K562 (cell line): ENCODE measurements around the gene CD55. TPM values are rescaled to one million over a fixed set of nuclear protein-coding genes. Genes with fewer than 3 reads are reported as not detected.

ENCODE experiments used
- CBX5 ChIP-seq: IDR thresholded peaks from 2 replicates; pipeline ENCODE4 v1.6.1; 2014; ENCODE audit warnings: low read depth, borderline replicate concordance
- CC2D1A ChIP-seq: fragments of 450-650 bp; IDR thresholded peaks from 2 replicates; pipeline ENCODE4 v1.6.1; 2017; ENCODE audit warnings: mild to moderate bottlenecking
- E2F3 ChIP-seq: fragments of 250-450 bp; sonication (Bioruptor Pico); IDR thresholded peaks from 2 replicates; pipeline ENCODE4 v1.4.0; 2020; ENCODE audit warnings: mild to moderate bottlenecking
- ETV1 ChIP-seq: fragments of 450-650 bp; conservative IDR thresholded peaks from 2 replicates; pipeline ENCODE4 v1.6.1; 2016; ENCODE audit warnings: missing genetic modification characterization, control low read depth, low read depth, missing compliant biosample characterization
- IRF2 ChIP-seq: sonication (generic); formaldehyde crosslinking; IDR thresholded peaks from 2 replicates; pipeline ENCODE4 v1.8.1; 2022; ENCODE audit warnings: mild to moderate bottlenecking, missing genetic modification reagents
- KDM2B ChIP-seq: fragments of 250-450 bp; sonication (Bioruptor Pico); IDR thresholded peaks from 2 replicates; pipeline ENCODE4 v1.8.0; 2021; ENCODE audit warnings: mild to moderate bottlenecking, moderate library complexity
- MBD2 ChIP-seq: sonication (generic); IDR thresholded peaks from 2 replicates; pipeline ENCODE4 v1.6.1; 2016; ENCODE audit warnings: low read depth, borderline replicate concordance
- POLR2AphosphoS2 ChIP-seq: IDR thresholded peaks from 2 replicates; pipeline ENCODE4 v1.6.1; 2012; ENCODE audit warnings: low read length, improper control_type of control experiment
- RBM17 ChIP-seq: fragments of 200-400 bp; formaldehyde crosslinking; IDR thresholded peaks from 2 replicates; pipeline ENCODE4 v1.6.1; 2017; ENCODE audit warnings: low read depth, mild to moderate bottlenecking, low read length, borderline replicate concordance
- ZNF133 ChIP-seq: fragments of 250-450 bp; sonication (Bioruptor Pico); IDR thresholded peaks from 2 replicates; pipeline ENCODE4 v1.4.0; 2020; ENCODE audit warnings: mild to moderate bottlenecking
- ZNF347 ChIP-seq: fragments of 450-650 bp; formaldehyde crosslinking; IDR thresholded peaks from 2 replicates; pipeline ENCODE4 v1.4.0; 2020; ENCODE audit warnings: low read depth, mild to moderate bottlenecking, moderate library complexity
- polyA plus RNA-seq, 8 experiments: library from polyadenylated mRNA; depleted of rRNA in 4 of 8; stranded (reverse) in 5 of 8; unstranded in 3 of 8; fragments of >200 nt; fragmentation: Nextera tagmentation in 2 of 8; fragmentation: Illumina TruSeq in 1 of 8; extraction: Ambion mirVana in 2 of 8; extraction: Trizol in 1 of 8; gene quantifications; 2 replicates each; pipeline versions ENCODE4 v1.2.1 to v1.2.3, GENCODE V29; 2011 to 2014; ENCODE audit warnings: inconsistent platforms in 1 of 8, missing spikeins in 1 of 8
- total RNA-seq, 7 experiments: library from RNA; depleted of rRNA in 6 of 7; stranded (reverse); fragments of >200 nt in 6 of 7; fragmentation: Illumina TruSeq in 2 of 7; extraction: Trizol in 2 of 7; gene quantifications; 2 replicates each; pipeline versions ENCODE4 v1.2.1 to v1.2.3, GENCODE V29; 2011 to 2021; ENCODE audit warnings: low replicate concordance in 1 of 7
- TF ChIP-seq, protein P1 (sequence below): sonication (generic); formaldehyde crosslinking; IDR thresholded peaks from 2 replicates; pipeline ENCODE4 v1.8.0; 2022; ENCODE audit warnings: mild to moderate bottlenecking, missing genetic modification reagents
- TF ChIP-seq, protein P2 (sequence below): fragments of 250-450 bp; sonication (Bioruptor Pico); IDR thresholded peaks from 2 replicates; pipeline ENCODE4 v1.8.0; 2021; ENCODE audit warnings: borderline replicate concordance, mild to moderate bottlenecking, moderate library complexity; ENCODE audit not compliant: poor library complexity, severe bottlenecking
- TF ChIP-seq, protein P3 (sequence below): fragments of 450-650 bp; IDR thresholded peaks from 2 replicates; pipeline ENCODE4 v1.6.1; 2016; ENCODE audit warnings: borderline replicate concordance
- TF ChIP-seq, protein P4 (sequence below): sonication (generic); formaldehyde crosslinking; IDR thresholded peaks from 2 replicates; pipeline ENCODE4 v1.8.0; 2023; ENCODE audit warnings: mild to moderate bottlenecking, missing genetic modification reagents
- TF ChIP-seq, protein P5 (sequence below): sonication (generic); formaldehyde crosslinking; IDR thresholded peaks from 2 replicates; pipeline ENCODE4 v1.8.0; 2022; ENCODE audit warnings: mild to moderate bottlenecking, missing genetic modification reagents, borderline replicate concordance

Gene CD55
- total and polyA plus RNA-seq, 9 of the 15 experiments (the other 6 are each of a cell fraction or from before 2014, with no cell fraction given), result 17.7 to 150 (median 97.0) TPM

DNA sequence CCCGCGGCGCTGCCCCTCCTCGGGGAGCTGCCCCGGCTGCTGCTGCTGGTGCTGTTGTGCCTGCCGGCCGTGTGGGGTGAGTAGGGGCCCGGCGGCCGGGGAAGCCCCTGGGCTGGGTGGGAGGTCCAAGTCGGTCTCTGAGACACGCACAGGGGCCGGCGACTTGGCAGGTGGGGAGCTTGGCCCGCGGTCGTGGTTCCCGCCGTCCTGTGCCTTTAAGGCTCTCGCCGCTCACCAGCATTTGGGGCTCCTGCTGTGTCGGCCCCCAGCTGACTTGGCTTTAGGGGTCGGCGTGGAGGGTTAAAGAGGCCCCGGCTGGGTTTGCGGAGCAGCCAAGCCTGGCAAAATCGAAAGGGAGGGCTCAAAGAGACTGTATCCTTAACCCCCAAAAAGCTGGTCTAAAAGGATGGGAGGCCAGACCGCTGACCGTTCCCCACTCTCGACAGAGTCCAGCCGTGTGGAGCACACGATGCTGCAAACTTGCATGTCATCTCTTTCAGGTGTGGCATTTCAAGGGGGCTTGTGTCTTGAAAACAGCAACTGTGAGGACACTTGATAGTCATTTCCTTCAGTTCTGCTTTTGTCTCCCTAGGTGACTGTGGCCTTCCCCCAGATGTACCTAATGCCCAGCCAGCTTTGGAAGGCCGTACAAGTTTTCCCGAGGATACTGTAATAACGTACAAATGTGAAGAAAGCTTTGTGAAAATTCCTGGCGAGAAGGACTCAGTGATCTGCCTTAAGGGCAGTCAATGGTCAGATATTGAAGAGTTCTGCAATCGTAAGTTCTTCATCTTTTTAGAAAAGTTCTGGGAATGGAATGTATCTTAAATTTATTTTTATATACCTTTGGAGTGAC, 540 bp downstream of the CD55 start (continued):
- TF ChIP-seq, protein P1, sequence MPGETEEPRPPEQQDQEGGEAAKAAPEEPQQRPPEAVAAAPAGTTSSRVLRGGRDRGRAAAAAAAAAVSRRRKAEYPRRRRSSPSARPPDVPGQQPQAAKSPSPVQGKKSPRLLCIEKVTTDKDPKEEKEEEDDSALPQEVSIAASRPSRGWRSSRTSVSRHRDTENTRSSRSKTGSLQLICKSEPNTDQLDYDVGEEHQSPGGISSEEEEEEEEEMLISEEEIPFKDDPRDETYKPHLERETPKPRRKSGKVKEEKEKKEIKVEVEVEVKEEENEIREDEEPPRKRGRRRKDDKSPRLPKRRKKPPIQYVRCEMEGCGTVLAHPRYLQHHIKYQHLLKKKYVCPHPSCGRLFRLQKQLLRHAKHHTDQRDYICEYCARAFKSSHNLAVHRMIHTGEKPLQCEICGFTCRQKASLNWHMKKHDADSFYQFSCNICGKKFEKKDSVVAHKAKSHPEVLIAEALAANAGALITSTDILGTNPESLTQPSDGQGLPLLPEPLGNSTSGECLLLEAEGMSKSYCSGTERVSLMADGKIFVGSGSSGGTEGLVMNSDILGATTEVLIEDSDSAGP (CRISPR knock-in tag), result peak; percentile 79
- TF ChIP-seq CBX5 (no peak), IRF2 (CRISPR knock-in tag) (no peak; the same call in 1 of the 2 replicates), E2F3 (CRISPR knock-in tag) (peak; percentile 91), POLR2AphosphoS2 (no peak), CC2D1A (no peak), ZNF347 (CRISPR knock-in tag) (no peak), ETV1 (tag) (no peak), RBM17 (no peak), MBD2 (no peak), KDM2B (CRISPR knock-in tag) (no peak; the same call in 1 of the 2 replicates), ZNF133 (CRISPR knock-in tag) (0 out of 2 replicates have a peak, but pooled peaks have one; percentile 5)
- TF ChIP-seq, protein P2, sequence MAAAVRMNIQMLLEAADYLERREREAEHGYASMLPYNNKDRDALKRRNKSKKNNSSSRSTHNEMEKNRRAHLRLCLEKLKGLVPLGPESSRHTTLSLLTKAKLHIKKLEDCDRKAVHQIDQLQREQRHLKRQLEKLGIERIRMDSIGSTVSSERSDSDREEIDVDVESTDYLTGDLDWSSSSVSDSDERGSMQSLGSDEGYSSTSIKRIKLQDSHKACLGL (CRISPR knock-in tag), result no peak
- TF ChIP-seq, protein P3, sequence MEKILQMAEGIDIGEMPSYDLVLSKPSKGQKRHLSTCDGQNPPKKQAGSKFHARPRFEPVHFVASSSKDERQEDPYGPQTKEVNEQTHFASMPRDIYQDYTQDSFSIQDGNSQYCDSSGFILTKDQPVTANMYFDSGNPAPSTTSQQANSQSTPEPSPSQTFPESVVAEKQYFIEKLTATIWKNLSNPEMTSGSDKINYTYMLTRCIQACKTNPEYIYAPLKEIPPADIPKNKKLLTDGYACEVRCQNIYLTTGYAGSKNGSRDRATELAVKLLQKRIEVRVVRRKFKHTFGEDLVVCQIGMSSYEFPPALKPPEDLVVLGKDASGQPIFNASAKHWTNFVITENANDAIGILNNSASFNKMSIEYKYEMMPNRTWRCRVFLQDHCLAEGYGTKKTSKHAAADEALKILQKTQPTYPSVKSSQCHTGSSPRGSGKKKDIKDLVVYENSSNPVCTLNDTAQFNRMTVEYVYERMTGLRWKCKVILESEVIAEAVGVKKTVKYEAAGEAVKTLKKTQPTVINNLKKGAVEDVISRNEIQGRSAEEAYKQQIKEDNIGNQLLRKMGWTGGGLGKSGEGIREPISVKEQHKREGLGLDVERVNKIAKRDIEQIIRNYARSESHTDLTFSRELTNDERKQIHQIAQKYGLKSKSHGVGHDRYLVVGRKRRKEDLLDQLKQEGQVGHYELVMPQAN, result peak; percentile 23; the same call in 1 of the 2 replicates
- TF ChIP-seq, protein P4, sequence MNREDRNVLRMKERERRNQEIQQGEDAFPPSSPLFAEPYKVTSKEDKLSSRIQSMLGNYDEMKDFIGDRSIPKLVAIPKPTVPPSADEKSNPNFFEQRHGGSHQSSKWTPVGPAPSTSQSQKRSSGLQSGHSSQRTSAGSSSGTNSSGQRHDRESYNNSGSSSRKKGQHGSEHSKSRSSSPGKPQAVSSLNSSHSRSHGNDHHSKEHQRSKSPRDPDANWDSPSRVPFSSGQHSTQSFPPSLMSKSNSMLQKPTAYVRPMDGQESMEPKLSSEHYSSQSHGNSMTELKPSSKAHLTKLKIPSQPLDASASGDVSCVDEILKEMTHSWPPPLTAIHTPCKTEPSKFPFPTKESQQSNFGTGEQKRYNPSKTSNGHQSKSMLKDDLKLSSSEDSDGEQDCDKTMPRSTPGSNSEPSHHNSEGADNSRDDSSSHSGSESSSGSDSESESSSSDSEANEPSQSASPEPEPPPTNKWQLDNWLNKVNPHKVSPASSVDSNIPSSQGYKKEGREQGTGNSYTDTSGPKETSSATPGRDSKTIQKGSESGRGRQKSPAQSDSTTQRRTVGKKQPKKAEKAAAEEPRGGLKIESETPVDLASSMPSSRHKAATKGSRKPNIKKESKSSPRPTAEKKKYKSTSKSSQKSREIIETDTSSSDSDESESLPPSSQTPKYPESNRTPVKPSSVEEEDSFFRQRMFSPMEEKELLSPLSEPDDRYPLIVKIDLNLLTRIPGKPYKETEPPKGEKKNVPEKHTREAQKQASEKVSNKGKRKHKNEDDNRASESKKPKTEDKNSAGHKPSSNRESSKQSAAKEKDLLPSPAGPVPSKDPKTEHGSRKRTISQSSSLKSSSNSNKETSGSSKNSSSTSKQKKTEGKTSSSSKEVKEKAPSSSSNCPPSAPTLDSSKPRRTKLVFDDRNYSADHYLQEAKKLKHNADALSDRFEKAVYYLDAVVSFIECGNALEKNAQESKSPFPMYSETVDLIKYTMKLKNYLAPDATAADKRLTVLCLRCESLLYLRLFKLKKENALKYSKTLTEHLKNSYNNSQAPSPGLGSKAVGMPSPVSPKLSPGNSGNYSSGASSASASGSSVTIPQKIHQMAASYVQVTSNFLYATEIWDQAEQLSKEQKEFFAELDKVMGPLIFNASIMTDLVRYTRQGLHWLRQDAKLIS (CRISPR knock-in tag), result 0 out of 2 replicates have a peak, but pooled peaks have one; percentile 93
- TF ChIP-seq, protein P5, sequence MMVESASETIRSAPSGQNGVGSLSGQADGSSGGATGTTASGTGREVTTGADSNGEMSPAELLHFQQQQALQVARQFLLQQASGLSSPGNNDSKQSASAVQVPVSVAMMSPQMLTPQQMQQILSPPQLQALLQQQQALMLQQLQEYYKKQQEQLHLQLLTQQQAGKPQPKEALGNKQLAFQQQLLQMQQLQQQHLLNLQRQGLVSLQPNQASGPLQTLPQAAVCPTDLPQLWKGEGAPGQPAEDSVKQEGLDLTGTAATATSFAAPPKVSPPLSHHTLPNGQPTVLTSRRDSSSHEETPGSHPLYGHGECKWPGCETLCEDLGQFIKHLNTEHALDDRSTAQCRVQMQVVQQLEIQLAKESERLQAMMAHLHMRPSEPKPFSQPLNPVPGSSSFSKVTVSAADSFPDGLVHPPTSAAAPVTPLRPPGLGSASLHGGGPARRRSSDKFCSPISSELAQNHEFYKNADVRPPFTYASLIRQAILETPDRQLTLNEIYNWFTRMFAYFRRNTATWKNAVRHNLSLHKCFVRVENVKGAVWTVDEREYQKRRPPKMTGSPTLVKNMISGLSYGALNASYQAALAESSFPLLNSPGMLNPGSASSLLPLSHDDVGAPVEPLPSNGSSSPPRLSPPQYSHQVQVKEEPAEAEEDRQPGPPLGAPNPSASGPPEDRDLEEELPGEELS, result 0 out of 2 replicates have a peak, but pooled peaks have one; percentile 14
